Subcutaneous adipose tissue (tissue), 4 donors: ENCODE measurements around the gene LRRC46. TPM values are rescaled to one million over a fixed set of nuclear protein-coding genes. Genes with fewer than 3 reads are reported as not detected.

Source experiments
- CTCF ChIP-seq: fragments of 450-650 bp; IDR thresholded peaks from one replicate; pipeline ENCODE4 v1.5.1; 2016; ENCODE audit warnings: low read depth, mild to moderate bottlenecking, control low read depth, antibody characterized with exemption, moderate library complexity
- total RNA-seq, 4 donors: library from RNA; depleted of rRNA; stranded (reverse); fragments of >200 nt; gene quantifications; one replicate each; pipeline ENCODE4 v1.1.0, GENCODE V29; 2016

Gene LRRC46, protein sequence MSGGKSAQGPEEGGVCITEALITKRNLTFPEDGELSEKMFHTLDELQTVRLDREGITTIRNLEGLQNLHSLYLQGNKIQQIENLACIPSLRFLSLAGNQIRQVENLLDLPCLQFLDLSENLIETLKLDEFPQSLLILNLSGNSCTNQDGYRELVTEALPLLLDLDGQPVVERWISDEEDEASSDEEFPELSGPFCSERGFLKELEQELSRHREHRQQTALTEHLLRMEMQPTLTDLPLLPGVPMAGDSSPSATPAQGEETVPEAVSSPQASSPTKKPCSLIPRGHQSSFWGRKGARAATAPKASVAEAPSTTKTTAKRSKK
- under 1 TPM in 1 of 4 donors, not detected in 3; 0.66 TPM for total RNA-seq

DNA sequence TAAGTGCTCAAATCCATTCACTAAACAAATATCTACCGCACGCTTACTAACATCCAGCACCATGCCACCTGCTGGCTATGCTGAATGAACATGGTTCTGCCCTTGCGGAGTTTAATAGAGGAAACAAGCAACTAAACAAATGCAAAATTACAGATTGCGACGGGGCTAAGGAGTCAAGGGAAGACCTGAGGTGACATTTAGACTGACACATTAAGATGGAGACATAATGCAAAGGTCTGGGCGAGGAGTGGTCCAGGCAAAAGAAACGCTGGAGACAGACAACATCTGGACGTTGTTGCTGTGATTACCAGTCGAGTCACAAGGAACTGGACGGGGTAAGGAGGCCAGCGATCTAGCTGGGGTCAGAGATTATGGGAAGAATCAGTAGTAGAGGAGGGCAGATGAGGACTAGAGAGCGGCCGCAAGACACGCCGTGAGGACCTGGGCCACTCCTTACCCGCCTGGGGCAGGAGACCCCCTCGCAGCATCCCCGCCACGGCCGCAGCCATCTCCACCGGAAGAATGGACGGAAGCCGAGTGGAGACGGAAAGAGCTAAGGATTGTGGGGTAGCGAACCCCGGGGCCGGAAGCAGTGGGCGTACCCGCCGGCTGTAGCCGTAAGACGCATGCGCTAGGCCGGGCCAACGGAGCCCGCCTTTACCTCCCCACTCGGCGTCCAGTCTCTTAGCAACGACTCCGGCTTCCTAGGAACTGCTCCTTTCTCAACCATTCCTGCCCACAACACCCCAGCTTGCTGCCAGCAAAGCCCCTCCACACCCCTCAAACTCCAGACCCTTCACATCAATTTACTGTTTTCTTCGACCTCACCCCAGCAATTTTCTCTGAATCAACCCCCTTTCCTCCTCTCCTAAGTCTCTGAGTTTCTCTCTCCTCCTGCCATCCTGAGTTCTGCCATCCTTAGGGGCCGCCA, at the start of gene LRRC46, which contains the start of gene MRPL10:
Gene LRRC46, plus strand, starts transcription at position 668 of the 931 bp plus-strand sequence. CDS start 320 bp downstream, outside the sequence.
Gene MRPL10, minus strand, starts transcription at position 539 of the 931 bp plus-strand sequence. Its CDS starts 30 bp downstream, at position 509.
- no peak for TF ChIP-seq CTCF

GRCh38 chr17:47785538-47786123, 45.8 kb upstream of the LRRC46 start:
- TF ChIP-seq CTCF, result no peak

GRCh38 chr17:47789611-47790561, 41.6 kb upstream of the LRRC46 start:
- no peak for TF ChIP-seq CTCF

- TF ChIP-seq CTCF, result no peak
Measured at GRCh38 chr17:47791025-47791424, 40.4 kb upstream of the LRRC46 start.

DNA sequence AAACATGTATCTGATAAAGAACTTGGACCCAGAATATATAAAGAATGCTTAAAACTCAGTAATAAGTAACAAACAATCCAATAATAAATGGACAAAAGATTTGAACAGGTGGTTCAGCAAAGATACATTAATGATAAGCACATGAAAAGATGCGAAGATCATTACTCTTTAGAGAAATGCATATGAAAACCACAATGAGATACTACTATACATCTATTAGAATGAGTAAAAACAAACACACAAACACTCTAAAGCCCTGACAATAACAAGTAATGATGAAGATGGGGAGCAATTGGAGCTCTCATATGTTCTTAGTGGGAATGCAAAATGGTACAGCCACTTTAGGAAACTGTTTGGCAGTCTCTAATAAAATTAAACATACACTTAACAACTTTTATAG, 39.0 kb upstream of the LRRC46 start:
- no peak for TF ChIP-seq CTCF

DNA sequence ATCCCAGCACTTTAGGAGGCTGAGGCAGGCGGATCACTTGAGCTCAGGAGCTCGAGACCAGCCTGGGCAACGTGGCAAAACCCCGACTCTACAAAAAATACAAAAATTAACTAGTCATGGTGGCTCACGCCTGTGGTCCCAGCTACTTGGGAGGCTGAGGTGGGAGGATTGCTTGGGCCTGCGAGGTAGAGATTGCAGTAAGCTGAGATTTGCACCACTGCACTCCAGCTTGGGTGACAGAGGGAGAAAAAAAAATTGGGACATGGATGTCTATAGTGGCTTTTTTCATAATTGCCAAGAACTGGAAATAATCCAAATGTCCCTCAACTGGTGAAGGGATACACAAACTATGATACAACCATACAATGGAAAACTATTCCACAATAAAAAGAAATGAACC, 38.5 kb upstream of the LRRC46 start:
- TF ChIP-seq CTCF, result no peak
